ENCODE data around the gene GSAP. TPM values are rescaled to one million over a fixed set of nuclear protein-coding genes. Genes with fewer than 3 reads are reported as not detected.
"Not testable (repeated sequence)": the region's sequence is repeated elsewhere in the genome, so short reads cannot be mapped to it uniquely, and the experiment has no call there.

The GSAP gene
- total and polyA plus RNA-seq, 2 donors (not counting 1 experiment from before 2014, with no cell fraction given): 140 to 207 TPM

- peaks cover 1 to 12% of the 10 kb centered on the region in 2 experiments for H3K36me3 ChIP-seq (replicated peaks in 1 of 2; ENCODE audit: control extremely low read depth in 1 of 2, control insufficient read depth in 1 of 2, extremely low read depth in 1 of 2, insufficient read depth in 2 of 2, low read length in 1 of 2)
- peak overlapping the region; percentile 63 for H3K4me3 Mint-ChIP-seq
- H3K27ac Mint-ChIP-seq: peak overlapping the region; percentile 83
- peak overlapping the region; percentile 81 to 83 for H3K27ac ChIP-seq (ENCODE audit: low read length in 2 of 2)
- H3K4me1 Mint-ChIP-seq: peaks cover 56% of the 10 kb centered on the region
- TF ChIP-seq CTCF (IDR thresholded peaks at IDR 0.05) (no peak), EZH2 (IDR thresholded peaks at IDR 0.05; ENCODE audit: borderline replicate concordance, insufficient read depth, low read depth, low read length, poor library complexity, severe bottlenecking) (no peak)
- no peaks in the 10 kb centered on the region for H3K79me2 ChIP-seq (ENCODE audit: control insufficient read depth, insufficient read depth, low read length)
- H3K9me3 ChIP-seq (ENCODE audit: control extremely low read depth in 1 of 3, control insufficient read depth in 2 of 3, insufficient read depth in 1 of 3, low read length in 2 of 3): peaks cover 0 to 3% (median 0%) of the 10 kb centered on the region in 3 donors
- H3K27me3 ChIP-seq (replicated peaks in 1 of 4; ENCODE audit: control extremely low read depth in 1 of 4, control insufficient read depth in 3 of 4, insufficient read depth in 4 of 4, low read length in 3 of 4): no peaks in the 10 kb centered on the region
- ChIA-PET POLR2A (no interaction called here), CTCF (no interaction called here)
- H3K27me3 Mint-ChIP-seq: no peaks in the 10 kb centered on the region
- peak overlapping the region; percentile 51 for H3K4me2 ChIP-seq (replicated peaks; ENCODE audit: low read depth, low read length, poor library complexity, severe bottlenecking)
- H3K9ac ChIP-seq (ENCODE audit: low read length): no peak overlapping the region
- intact Hi-C loops (cut with micrococcal nuclease): loop anchor here (10.0 kb wide), 1 partner anchor 77 kb away; the partner anchor contains the start of gene GSAP
- H3K4me3 ChIP-seq (ENCODE audit: control extremely low read depth in 1 of 5, extremely low read depth in 1 of 5, insufficient read depth in 1 of 5, low read depth in 2 of 5, low read length in 4 of 5): no peak overlapping the region
- ATAC-seq (ENCODE audit: low read depth) (no peak), DNase-seq (no peak)
- no peaks in the 10 kb centered on the region for H3K9me3 Mint-ChIP-seq (ENCODE audit: insufficient read depth)
- H2AFZ ChIP-seq (ENCODE audit: insufficient read depth, low read depth, low read length, poor library complexity, severe bottlenecking): no peak overlapping the region
- 100% methylated on average over 1 of the region's 2 CpGs for WGBS (ENCODE audit: insufficient coverage)
- H3K4me1 ChIP-seq (ENCODE audit: control insufficient read depth in 2 of 2, insufficient read depth in 2 of 2, low read length in 2 of 2): peaks cover 35 to 39% of the 10 kb centered on the region in 2 donors
- peaks cover 8% of the 10 kb centered on the region for H4K20me1 ChIP-seq (ENCODE audit: control insufficient read depth, insufficient read depth, low read length, poor library complexity, severe bottlenecking)
Measured at GRCh38 chr7:77337456-77337990, 78.6 kb downstream of the GSAP start.

- Mint-ChIP-seq H3K27me3 (no peaks in the 10 kb centered on the region), H3K4me1 (peaks cover 65% of the 10 kb centered on the region), H3K4me3 (no peak overlapping the region), H3K27ac (peak overlapping the region; percentile 3), H3K9me3 (ENCODE audit: insufficient read depth) (no peaks in the 10 kb centered on the region)
- H3K36me3 ChIP-seq (replicated peaks in 1 of 2; ENCODE audit: control extremely low read depth in 1 of 2, control insufficient read depth in 1 of 2, extremely low read depth in 1 of 2, insufficient read depth in 2 of 2, low read length in 1 of 2): peaks cover 1 to 12% of the 10 kb centered on the region in 2 experiments
- peaks cover 8% of the 10 kb centered on the region for H4K20me1 ChIP-seq (ENCODE audit: control insufficient read depth, insufficient read depth, low read length, poor library complexity, severe bottlenecking)
- H3K4me2 ChIP-seq (replicated peaks; ENCODE audit: low read depth, low read length, poor library complexity, severe bottlenecking): peak overlapping the region; percentile 21
- H3K9me3 ChIP-seq (ENCODE audit: control extremely low read depth in 1 of 3, control insufficient read depth in 2 of 3, insufficient read depth in 1 of 3, low read length in 2 of 3): peaks cover 0 to 3% (median 0%) of the 10 kb centered on the region in 3 donors
- ChIA-PET POLR2A (interaction anchor here (0.7 kb wide), 1 partner anchor 1050 kb away, joined by 4 read pairs; no protein-coding TSS in a partner anchor), CTCF (interaction anchor here (0.6 to 6.8 kb wide), 4 partner anchors 54 to 1158 kb away, joined by 3 to 123 read pairs (median 3); no protein-coding TSS in a partner anchor)
- DNase-seq (no peak), ATAC-seq (ENCODE audit: low read depth) (no peak)
- no peaks in the 10 kb centered on the region for H3K79me2 ChIP-seq (ENCODE audit: control insufficient read depth, insufficient read depth, low read length)
- no peak for TF ChIP-seq EZH2 (IDR thresholded peaks at IDR 0.05; ENCODE audit: borderline replicate concordance, insufficient read depth, low read depth, low read length, poor library complexity, severe bottlenecking)
- no peak for TF ChIP-seq CTCF (IDR thresholded peaks at IDR 0.05)
- H2AFZ ChIP-seq (ENCODE audit: insufficient read depth, low read depth, low read length, poor library complexity, severe bottlenecking): no peak overlapping the region
- H3K9ac ChIP-seq (ENCODE audit: low read length): no peak overlapping the region
- H3K4me3 ChIP-seq (ENCODE audit: control extremely low read depth in 1 of 5, extremely low read depth in 1 of 5, insufficient read depth in 1 of 5, low read depth in 2 of 5, low read length in 4 of 5): no peak overlapping the region
- no peaks in the 10 kb centered on the region for H3K27me3 ChIP-seq (replicated peaks in 1 of 4; ENCODE audit: control extremely low read depth in 1 of 4, control insufficient read depth in 3 of 4, insufficient read depth in 4 of 4, low read length in 3 of 4)
- intact Hi-C loops (cut with micrococcal nuclease): loop anchor here (10.0 kb wide), 1 partner anchor 79 kb away; the partner anchor contains the start of gene GSAP
- peaks cover 51 to 58% of the 10 kb centered on the region in 2 donors for H3K4me1 ChIP-seq (ENCODE audit: control insufficient read depth in 2 of 2, insufficient read depth in 2 of 2, low read length in 2 of 2)
- H3K27ac ChIP-seq (ENCODE audit: low read length in 2 of 2): peak overlapping the region; percentile 5 to 58
Measured at GRCh38 chr7:77335581-77335980, 80.6 kb downstream of the GSAP start.

- intact Hi-C loops (cut with micrococcal nuclease): loop anchor here (10.0 kb wide), 1 partner anchor 81 kb away; the partner anchor contains the start of gene GSAP
- H4K20me1 ChIP-seq (ENCODE audit: control insufficient read depth, insufficient read depth, low read length, poor library complexity, severe bottlenecking): peaks cover 13% of the 10 kb centered on the region
- H3K4me1 ChIP-seq (ENCODE audit: control insufficient read depth in 2 of 2, insufficient read depth in 2 of 2, low read length in 2 of 2): peaks cover 57 to 64% of the 10 kb centered on the region in 2 donors
- DNase-seq; POLR2A ChIA-PET; H3K9me3 ChIP-seq (ENCODE audit: control extremely low read depth in 1 of 3, control insufficient read depth in 2 of 3, insufficient read depth in 1 of 3, low read length in 2 of 3); H3K4me3 Mint-ChIP-seq; ATAC-seq (ENCODE audit: low read depth); H2AFZ ChIP-seq (ENCODE audit: insufficient read depth, low read depth, low read length, poor library complexity, severe bottlenecking); H3K9me3 Mint-ChIP-seq (ENCODE audit: insufficient read depth); H3K9ac ChIP-seq (ENCODE audit: low read length); H3K79me2 ChIP-seq (ENCODE audit: control insufficient read depth, insufficient read depth, low read length); H3K4me3 ChIP-seq (ENCODE audit: control extremely low read depth in 1 of 5, extremely low read depth in 1 of 5, insufficient read depth in 1 of 5, low read depth in 2 of 5, low read length in 4 of 5); H3K27me3 Mint-ChIP-seq; H3K27me3 ChIP-seq (replicated peaks in 1 of 4; ENCODE audit: control extremely low read depth in 1 of 4, control insufficient read depth in 3 of 4, insufficient read depth in 4 of 4, low read length in 3 of 4); H3K27ac ChIP-seq (ENCODE audit: low read length in 2 of 2); H3K4me2 ChIP-seq (replicated peaks; ENCODE audit: low read depth, low read length, poor library complexity, severe bottlenecking); H3K27ac Mint-ChIP-seq: not testable (repeated sequence)
- CTCF ChIA-PET: interaction anchor here (0.7 to 6.8 kb wide), 6 partner anchors 19 to 257 kb away, joined by 3 to 123 read pairs (median 4); no protein-coding TSS in a partner anchor
- peaks cover 63% of the 10 kb centered on the region for H3K4me1 Mint-ChIP-seq
- peaks cover 1 to 22% of the 10 kb centered on the region in 2 experiments for H3K36me3 ChIP-seq (replicated peaks in 1 of 2; ENCODE audit: control extremely low read depth in 1 of 2, control insufficient read depth in 1 of 2, extremely low read depth in 1 of 2, insufficient read depth in 2 of 2, low read length in 1 of 2)
- 100% methylated on average over 1 of the region's 2 CpGs for WGBS (ENCODE audit: insufficient coverage)
Measured at GRCh38 chr7:77334039-77334438, 82.1 kb downstream of the GSAP start.

Measured in B cell (primary cell).